ENCODE data around the gene TCP11L2. TPM values are rescaled to one million over a fixed set of nuclear protein-coding genes. Genes with fewer than 3 reads are reported as not detected.

Gene TCP11L2
- total RNA-seq, 1 experiment from 2014 or later, result 2.5 TPM

Other genes starting within 250 kb of the TCP11L2 start
- gene NUAK1, start 163.8 kb upstream of the TCP11L2 start, total RNA-seq (2014; rRNA removed; shearing (Covaris generic)), result 30.1 and 31.3 TPM in 2 replicates
- gene CKAP4, start 54.7 kb upstream of the TCP11L2 start, total RNA-seq (2014; rRNA removed; shearing (Covaris generic)), result 90.9 and 101 TPM in 2 replicates
- 17.5 and 18.4 TPM in 2 replicates for gene POLR3B, start 55.0 kb downstream of the TCP11L2 start, total RNA-seq (2014; rRNA removed; shearing (Covaris generic))